COLO829 (cell line): ENCODE measurements around the gene FOXE1.

Source experiments
- DNase-seq: peaks from one replicate; pipeline ENCODE4 v3.0.0; 2012; ENCODE audit warnings: low spot score

FOXE1 gene

DNA sequence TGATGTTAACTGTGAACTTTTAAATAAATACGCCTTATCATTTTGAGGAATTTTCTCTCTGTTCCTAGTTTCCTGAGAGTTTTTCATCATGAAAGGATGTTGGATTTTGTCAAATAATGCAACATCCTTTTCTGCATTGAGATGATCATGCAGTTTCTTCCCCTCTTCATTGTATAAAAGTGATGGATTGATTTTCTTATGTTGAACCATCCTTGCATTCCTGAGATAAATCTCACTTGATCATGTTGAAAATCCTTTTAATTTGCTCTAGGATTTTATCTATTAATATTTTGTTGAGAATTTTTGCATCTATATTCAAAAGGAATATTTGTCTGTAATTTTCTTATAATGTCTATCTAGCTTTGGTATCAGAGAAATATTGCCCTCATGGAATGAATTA lies 13.3 kb downstream of the FOXE1 start:
- no peak for DNase-seq

- DNase-seq, result no peak
Observed at GRCh38 chr9:97866848-97867247, 13.8 kb downstream of the FOXE1 start.

DNA sequence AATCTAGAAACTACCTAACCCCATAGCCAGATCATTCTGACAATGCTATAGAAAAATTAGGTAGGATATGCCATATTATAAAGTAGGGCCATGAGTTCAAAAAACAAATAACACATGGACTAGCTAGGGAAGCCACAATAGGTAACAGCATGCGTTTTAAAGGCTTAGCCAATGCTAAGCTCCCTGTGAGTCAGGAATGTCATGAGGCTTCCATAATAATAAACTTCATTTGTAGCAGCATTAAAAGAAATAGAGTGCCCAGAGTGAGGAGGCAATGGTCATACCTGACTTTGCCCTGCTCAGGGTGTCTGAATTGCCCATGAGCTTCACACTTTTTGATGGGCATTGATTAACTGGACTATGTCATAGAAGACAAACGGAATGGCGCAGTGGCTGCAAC lies 15.8 kb downstream of the FOXE1 start:
- DNase-seq, result no peak

DNA sequence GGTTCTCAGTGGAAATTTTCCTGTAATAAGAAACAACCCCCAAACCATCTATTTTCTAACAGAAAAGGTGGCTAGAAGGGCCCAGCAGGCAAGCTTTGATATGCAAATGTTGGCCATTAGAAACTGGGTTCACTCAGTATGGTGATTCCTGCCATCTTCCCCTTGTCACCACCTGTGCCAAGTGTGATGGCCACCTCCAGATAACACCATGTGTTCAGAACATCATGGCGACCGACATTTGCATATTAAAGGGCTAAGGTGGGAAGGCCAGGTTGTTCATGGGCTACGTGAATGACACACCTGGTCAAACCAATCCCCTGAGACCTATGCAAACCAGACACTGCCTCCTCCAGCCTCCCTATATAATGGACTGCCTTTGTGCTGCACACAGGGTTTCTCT lies 20.4 kb downstream of the FOXE1 start:
- no peak for DNase-seq

DNA sequence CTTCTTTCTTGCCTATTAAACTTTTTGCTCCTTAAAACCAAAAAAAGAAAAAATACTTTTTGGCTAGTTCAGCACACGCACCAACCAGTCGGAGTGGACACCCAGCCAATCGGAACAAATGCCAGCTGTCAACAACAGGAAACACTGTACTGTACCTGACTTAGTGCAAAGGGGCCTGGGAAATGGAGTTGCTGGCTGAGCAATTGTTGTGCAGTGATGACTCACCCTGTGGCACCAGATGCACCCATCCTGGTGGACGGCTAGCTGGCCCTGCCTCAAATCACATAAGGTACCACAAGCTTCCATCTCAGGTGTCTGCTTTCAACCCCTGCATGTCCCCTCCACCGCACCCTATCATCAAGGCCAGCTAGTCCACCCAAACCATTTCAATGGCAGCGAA lies 20.9 kb downstream of the FOXE1 start:
- DNase-seq, result no peak

- DNase-seq, result no peak
Observed at GRCh38 chr9:97874624-97875023, 21.6 kb downstream of the FOXE1 start.

- DNase-seq, result no peak
Observed at GRCh38 chr9:97875111-97875510, 22.1 kb downstream of the FOXE1 start.

GRCh38 chr9:97876061-97876460 lies 23.0 kb downstream of the FOXE1 start:
- no peak for DNase-seq

DNA sequence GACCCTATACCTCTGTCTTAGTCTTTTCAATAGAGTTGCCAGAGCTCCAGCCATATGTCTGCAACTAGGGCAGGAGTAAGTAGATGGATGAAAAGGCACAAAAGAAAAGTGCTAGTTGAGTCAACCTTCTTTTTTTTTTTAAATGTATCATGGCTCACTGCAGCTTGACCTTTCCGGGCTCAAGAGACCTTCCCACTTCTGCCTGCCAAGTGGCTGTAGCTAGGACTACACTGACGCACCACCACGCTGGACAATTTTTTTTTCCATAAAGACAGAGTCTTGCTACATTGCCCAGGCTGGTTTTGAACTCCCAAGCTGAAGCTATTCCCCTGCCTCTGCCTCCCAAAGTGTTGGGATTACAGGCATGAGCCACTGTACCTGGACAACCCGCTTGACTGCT lies 27.3 kb downstream of the FOXE1 start:
- no peak for DNase-seq

- peak; percentile 68 for DNase-seq
Observed at GRCh38 chr9:97889941-97890887, 37.2 kb downstream of the FOXE1 start.

DNA sequence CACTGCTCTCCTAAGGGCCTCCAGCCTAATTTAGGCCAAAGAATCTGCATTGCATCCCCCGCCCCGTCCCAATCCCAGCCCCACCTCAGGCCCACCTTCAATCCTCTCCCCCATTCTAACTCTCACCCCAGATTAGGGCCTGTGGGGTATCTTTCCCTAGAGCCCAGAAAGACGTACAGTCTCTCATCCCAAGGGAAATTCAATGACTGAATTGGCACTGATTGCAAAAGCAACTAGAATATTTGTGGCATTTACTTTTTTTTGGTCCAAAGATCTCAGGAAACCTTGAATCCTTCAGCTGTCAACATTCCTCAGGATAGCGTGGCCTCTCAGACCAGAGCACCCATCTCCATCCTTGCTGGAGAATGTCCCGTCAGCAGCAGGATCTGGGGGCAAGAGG lies 38.7 kb downstream of the FOXE1 start:
- no peak for DNase-seq

GRCh38 chr9:97892421-97892820 lies 39.4 kb downstream of the FOXE1 start:
- no peak for DNase-seq

- DNase-seq, result no peak
Observed at GRCh38 chr9:97895211-97895610, 42.2 kb downstream of the FOXE1 start.

DNA sequence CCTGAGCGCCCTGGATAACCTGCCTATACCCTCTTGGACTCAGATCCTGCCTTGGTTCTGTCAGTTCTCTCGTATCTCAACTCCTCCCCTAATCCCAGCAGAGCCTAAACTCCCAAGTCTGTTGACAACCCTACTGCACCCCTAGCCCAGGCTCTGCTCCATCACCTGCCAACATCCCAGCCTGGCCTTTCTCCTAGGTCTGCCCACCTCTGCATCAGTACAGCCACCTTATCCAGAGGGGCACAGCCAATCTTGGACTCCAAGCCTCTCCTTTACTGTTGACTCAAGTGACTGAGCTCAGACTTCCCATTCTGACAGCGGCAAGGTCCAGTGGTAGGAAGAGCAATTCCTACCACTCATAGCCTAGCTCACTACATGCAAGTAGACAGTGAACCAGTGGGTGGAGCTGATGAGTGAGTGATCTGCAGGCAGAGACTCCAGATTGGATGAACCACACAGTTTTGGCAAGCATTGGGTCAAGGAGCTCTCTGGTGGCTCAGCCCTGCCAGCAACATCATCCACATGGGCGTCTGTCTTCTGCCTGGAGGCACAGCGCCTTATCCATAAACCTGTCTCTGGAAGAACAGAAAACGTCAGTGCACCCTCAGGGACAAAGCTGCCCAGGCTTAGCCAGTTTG lies 42.8 kb downstream of the FOXE1 start:
- DNase-seq, result no peak

DNA sequence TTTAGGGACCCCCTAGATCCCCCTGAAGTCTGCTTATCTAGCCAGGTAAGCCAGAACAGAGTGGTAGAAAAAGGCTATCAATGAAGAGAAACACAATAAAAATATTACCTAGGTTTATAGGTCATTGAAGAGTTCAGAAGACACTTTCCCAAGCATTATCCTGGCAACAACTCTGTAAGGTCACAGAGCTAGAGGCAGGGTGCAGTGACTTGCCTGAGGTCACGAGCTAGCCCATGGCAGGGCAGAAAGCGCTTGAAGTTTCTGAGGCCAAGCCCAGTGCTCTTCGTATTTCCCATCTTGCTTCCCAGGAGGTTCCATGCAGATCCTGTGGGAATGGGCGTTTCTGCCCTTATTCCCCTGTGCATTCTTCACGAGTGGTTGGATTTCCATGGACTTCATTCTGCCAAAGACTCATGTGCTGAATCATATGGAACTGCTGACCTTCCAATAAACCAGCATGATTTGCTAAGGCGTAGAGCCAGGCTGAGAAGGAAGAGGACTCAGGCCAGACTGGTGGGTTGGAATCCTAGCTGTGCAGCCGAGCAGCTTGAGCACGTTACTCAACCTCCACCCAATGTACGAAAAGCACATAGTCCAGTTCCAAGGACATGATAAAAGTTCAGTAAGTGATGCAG lies 47.2 kb downstream of the FOXE1 start:
- DNase-seq, result no peak

DNA sequence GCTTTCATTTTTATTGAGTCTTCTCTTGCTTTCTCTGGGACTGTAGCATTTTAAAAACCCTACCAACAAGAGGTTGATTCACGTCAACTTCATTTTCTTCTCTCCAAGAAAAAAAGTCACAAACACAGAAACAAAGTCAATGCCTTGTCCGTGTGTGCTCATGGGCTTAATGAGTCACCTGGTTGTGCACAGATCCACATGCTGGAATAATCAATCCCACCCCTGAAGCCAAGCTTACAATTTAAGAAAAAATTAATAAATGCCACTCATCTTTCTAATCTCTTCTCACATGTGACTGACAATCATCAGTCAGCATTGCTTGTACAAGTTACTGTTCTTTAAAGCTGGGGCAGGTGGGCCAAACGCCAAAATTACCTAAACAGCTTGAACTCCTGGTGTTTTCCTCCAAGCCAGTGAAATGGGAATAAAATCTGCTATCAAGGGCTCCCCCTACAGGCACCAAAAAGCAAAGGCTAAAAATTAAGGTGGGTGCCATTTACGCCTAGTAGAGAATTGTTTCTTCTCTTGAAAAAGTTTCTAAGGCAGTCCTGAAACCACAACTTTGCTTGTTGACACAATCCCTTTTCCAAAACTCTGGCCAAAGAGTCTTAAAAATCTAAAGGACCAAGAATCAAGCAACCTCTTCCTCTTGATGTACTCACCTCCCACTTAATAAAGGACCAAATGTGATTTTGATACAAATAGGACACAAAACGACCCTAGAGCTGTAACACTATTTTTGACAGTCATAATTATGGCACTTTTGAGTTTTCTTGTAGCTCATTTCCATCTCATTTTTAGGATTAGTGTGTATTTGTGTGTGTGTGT lies 47.9 kb downstream of the FOXE1 start:
- peak; percentile 87 for DNase-seq

- no peak for DNase-seq
Observed at GRCh38 chr9:97903177-97903576, 50.2 kb downstream of the FOXE1 start.

- DNase-seq, result no peak
Observed at GRCh38 chr9:97904725-97905124, 51.7 kb downstream of the FOXE1 start.

GRCh38 chr9:97905228-97905627 lies 52.2 kb downstream of the FOXE1 start:
- DNase-seq, result no peak
